Stomach (tissue), 4 donors: ENCODE data around the gene IFT22.

Source experiments
- POLR2A ChIP-seq, 4 donors: fragments of 450-650 bp; IDR thresholded peaks; one replicate each; pipeline ENCODE4 v1.6.1; 2016; ENCODE audit warnings: antibody characterized with exemption in 4 of 4, control low read depth in 2 of 4, mild to moderate bottlenecking in 1 of 4, moderate library complexity in 1 of 4
- POLR2AphosphoS5 ChIP-seq, 3 donors: sonication (generic); formaldehyde crosslinking; IDR thresholded peaks; one replicate each; pipeline ENCODE4 v1.6.1; 2016; ENCODE audit warnings: antibody characterized with exemption in 3 of 3

GRCh38 chr7:101306307-101306706, 15.3 kb downstream of the IFT22 start:
- TF ChIP-seq POLR2AphosphoS5 (IDR thresholded peaks at IDR 0.05) (no peak), POLR2A (IDR thresholded peaks at IDR 0.05) (no peak)
